Measurements from ENCODE around the gene NT5C2. TPM values are rescaled to one million over a fixed set of nuclear protein-coding genes. Genes with fewer than 3 reads are reported as not detected.

Gene NT5C2
- 105 and 127 TPM in 2 replicates for total RNA-seq

DNA sequence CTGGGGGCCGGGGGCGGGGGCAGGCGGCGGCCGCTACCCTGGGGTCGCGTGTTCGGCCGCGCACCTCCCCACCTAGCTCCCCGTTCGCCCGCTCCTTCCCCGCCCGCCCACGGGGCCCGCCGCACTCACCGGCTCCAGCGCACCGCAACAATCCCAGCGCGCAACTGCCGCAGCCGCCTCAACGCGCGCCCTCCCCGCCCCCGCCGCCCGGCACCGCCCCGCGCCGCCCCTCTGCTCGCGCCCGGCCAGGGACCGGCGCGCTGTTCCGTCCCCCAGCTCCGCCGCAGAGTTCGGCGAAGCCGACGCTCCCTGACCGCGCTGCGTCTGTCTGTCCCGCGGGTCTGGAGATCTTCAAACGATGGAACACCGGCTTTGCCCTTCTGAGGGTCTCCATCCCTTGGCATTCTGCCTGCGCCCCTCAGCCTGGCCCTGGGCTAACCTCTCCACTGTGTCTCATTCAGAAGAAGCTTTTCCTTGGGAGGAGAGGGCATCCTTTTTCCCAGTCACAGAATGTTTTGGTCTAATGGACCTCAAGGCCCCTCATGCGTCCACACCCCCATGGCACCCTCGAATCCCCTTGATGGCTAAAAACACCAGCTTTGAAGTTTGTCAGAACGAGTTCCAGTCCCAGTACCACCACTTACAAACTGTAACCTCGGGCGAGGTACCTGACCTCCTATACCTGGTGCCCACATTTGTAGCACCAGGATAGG lies at the start of gene NT5C2:
Gene NT5C2, minus strand, starts transcription at position 166 of the 713 bp plus-strand sequence. CDS start 18,314 bp downstream, outside the sequence.
- Histone ChIP-seq H3K4me3 (ENCODE audit: low read depth, low read length) (peak within 1 kb of the TSS; percentile 78), H3K27me3 (ENCODE audit: control insufficient read depth, insufficient read depth, low read length) (no peaks in the 10 kb centered on the region), H3K36me3 (ENCODE audit: control insufficient read depth, insufficient read depth, low read length) (no peaks in the 10 kb centered on the region)
- DNase-seq (ENCODE audit: low read depth) (peak; percentile 23), FAIRE-seq (no peak)
- TF ChIP-seq, protein P1, sequence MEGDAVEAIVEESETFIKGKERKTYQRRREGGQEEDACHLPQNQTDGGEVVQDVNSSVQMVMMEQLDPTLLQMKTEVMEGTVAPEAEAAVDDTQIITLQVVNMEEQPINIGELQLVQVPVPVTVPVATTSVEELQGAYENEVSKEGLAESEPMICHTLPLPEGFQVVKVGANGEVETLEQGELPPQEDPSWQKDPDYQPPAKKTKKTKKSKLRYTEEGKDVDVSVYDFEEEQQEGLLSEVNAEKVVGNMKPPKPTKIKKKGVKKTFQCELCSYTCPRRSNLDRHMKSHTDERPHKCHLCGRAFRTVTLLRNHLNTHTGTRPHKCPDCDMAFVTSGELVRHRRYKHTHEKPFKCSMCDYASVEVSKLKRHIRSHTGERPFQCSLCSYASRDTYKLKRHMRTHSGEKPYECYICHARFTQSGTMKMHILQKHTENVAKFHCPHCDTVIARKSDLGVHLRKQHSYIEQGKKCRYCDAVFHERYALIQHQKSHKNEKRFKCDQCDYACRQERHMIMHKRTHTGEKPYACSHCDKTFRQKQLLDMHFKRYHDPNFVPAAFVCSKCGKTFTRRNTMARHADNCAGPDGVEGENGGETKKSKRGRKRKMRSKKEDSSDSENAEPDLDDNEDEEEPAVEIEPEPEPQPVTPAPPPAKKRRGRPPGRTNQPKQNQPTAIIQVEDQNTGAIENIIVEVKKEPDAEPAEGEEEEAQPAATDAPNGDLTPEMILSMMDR (IDR thresholded peaks at IDR 0.05; ENCODE audit: insufficient read depth, low read length, severe bottlenecking) = no peak

- TF ChIP-seq, protein P1 (IDR thresholded peaks at IDR 0.05; ENCODE audit: insufficient read depth, low read length, severe bottlenecking) = no peak
- Histone ChIP-seq H3K27me3 (ENCODE audit: control insufficient read depth, insufficient read depth, low read length) (no peaks in the 10 kb centered on the region), H3K36me3 (ENCODE audit: control insufficient read depth, insufficient read depth, low read length) (no peaks in the 10 kb centered on the region), H3K4me3 (ENCODE audit: low read depth, low read length) (peak overlapping the region; percentile 14)
- FAIRE-seq (no peak), DNase-seq (ENCODE audit: low read depth) (peak; percentile 94)
Measured at GRCh38 chr10:103241262-103242011, 48.4 kb upstream of the NT5C2 start.

DNA sequence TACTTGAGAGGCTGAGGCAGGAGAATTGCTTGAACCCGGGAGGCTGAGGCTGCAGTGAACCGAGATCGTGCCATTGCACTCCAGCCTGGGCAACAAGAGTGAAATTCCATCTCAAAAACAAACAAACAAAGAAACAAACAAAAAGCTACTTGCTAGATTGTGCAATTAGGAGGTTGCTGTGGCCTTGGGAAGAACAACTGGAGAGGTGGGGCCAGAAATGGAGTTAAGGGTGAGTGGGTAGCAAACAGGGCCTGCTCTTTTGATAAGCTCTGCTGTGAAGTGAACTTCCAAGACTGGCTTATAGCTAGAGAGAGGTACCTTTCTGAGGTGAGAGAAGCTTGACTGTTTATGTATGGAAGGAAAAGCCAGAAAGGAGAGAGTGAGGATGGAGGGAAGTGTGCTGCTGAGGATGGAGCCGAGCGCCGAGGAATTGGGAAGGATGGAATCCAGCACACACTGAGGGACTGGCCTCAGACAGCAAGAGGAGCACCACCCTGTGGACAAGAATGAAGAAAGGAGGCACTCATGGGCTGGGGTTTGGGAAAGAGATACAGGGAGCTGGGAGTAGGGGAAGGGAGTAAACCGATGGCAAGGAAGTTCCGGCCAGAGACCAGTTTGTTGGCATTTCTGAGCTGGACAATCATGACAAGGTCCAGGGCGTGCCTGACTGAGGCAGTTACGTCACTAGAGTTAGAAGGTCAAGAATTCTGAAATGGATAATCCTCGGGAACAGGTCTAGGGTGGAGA lies 45.6 kb upstream of the NT5C2 start:
- Histone ChIP-seq H3K36me3 (ENCODE audit: control insufficient read depth, insufficient read depth, low read length) (no peaks in the 10 kb centered on the region), H3K4me3 (ENCODE audit: low read depth, low read length) (no peak overlapping the region), H3K27me3 (ENCODE audit: control insufficient read depth, insufficient read depth, low read length) (no peaks in the 10 kb centered on the region)
- TF ChIP-seq, protein P1 (IDR thresholded peaks at IDR 0.05; ENCODE audit: insufficient read depth, low read length, severe bottlenecking) = peak; percentile 63
- DNase-seq (ENCODE audit: low read depth) (peak; percentile 75), FAIRE-seq (no peak)

DNA sequence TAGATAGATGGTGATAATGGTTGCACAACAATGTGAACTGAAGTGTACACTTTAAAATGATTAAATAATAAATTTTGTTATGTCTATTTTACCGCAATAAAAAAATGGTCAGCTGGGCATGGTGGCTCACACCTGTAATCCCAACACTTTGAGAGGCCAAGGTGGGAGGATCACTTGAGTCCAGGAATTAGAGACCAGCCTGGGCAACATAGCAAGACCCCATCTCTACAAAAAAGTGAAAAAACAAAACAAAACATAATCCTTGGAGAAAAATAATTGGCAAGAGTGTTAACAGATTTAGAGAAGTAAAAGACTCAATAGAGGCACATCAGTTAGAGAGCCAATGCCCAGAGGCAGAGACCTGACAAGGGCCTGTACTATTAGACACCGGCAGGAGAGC lies 42.7 kb upstream of the NT5C2 start:
- H3K27me3 ChIP-seq (ENCODE audit: control insufficient read depth, insufficient read depth, low read length) = no peaks in the 10 kb centered on the region
- H3K36me3 ChIP-seq (ENCODE audit: control insufficient read depth, insufficient read depth, low read length) = no peaks in the 10 kb centered on the region
- FAIRE-seq (no peak), DNase-seq (ENCODE audit: low read depth) (no peak)
- H3K4me3 ChIP-seq (ENCODE audit: low read depth, low read length) = no peak overlapping the region
- TF ChIP-seq, protein P1 (IDR thresholded peaks at IDR 0.05; ENCODE audit: insufficient read depth, low read length, severe bottlenecking) = no peak

GRCh38 chr10:103232772-103233488 lies 39.9 kb upstream of the NT5C2 start:
- Histone ChIP-seq H3K27me3 (ENCODE audit: control insufficient read depth, insufficient read depth, low read length) (no peaks in the 10 kb centered on the region), H3K36me3 (ENCODE audit: control insufficient read depth, insufficient read depth, low read length) (no peaks in the 10 kb centered on the region), H3K4me3 (ENCODE audit: low read depth, low read length) (no peak overlapping the region)
- TF ChIP-seq, protein P1 (IDR thresholded peaks at IDR 0.05; ENCODE audit: insufficient read depth, low read length, severe bottlenecking) = no peak
- FAIRE-seq = no peak
- DNase-seq (ENCODE audit: low read depth) = peak; percentile 77
